Suprapubic skin (tissue), 4 donors: ENCODE results near the gene CAD. TPM values are rescaled to one million over a fixed set of nuclear protein-coding genes. Genes with fewer than 3 reads are reported as not detected.

Experiments
- DNase-seq, 2 donors: peaks; one replicate each; pipeline ENCODE4 v3.0.0-alpha.2; 2019; ENCODE audit warnings: low spot score in 2 of 2
- H3K27ac ChIP-seq: fragments of 200-600 bp; sonication (generic); one replicate; pipeline ENCODE4 v1.5.1; 2019
- H3K27me3 ChIP-seq: fragments of 200-600 bp; sonication (generic); one replicate; pipeline ENCODE4 v1.5.1; 2019
- H3K36me3 ChIP-seq: fragments of 200-600 bp; sonication (generic); one replicate; pipeline ENCODE4 v1.5.1; 2019
- H3K4me1 ChIP-seq: fragments of 200-600 bp; sonication (generic); one replicate; pipeline ENCODE4 v1.5.1; 2019
- H3K4me3 ChIP-seq: fragments of 200-600 bp; sonication (generic); one replicate; pipeline ENCODE4 v1.5.1; 2019; ENCODE audit warnings: mild to moderate bottlenecking
- H3K9me3 ChIP-seq: fragments of 200-600 bp; sonication (generic); one replicate; pipeline ENCODE4 v1.5.1; 2019
- CTCF ChIP-seq, 2 donors: fragments of 200-600 bp in 1 of 2; fragments of 450-650 bp in 1 of 2; sonication (generic) in 1 of 2; IDR thresholded peaks; one replicate each; pipeline ENCODE4 v1.5.1; 2016 to 2019; ENCODE audit warnings: antibody characterized with exemption in 2 of 2, mild to moderate bottlenecking in 1 of 2, moderate library complexity in 1 of 2
- EP300 ChIP-seq: sonication (generic); formaldehyde crosslinking; IDR thresholded peaks from one replicate; pipeline ENCODE4 v1.6.1; 2017; ENCODE audit warnings: antibody characterized with exemption
- POLR2A ChIP-seq, 2 donors: fragments of 450-650 bp; IDR thresholded peaks; one replicate each; pipeline ENCODE4 v1.6.1; 2017; ENCODE audit warnings: antibody characterized with exemption in 2 of 2, mild to moderate bottlenecking in 2 of 2, moderate library complexity in 2 of 2
- POLR2AphosphoS5 ChIP-seq, 3 donors: sonication (generic); formaldehyde crosslinking; IDR thresholded peaks; one replicate each; pipeline ENCODE4 v1.6.1; 2017; ENCODE audit warnings: antibody characterized with exemption in 3 of 3
- WGBS: methylation state at CpG from one replicate; pipeline ENCODE4 v1.1.5; 2018; 5-methylcytosine and 5-hydroxymethylcytosine counted together
- total RNA-seq, 4 donors: library from RNA; depleted of rRNA; stranded (reverse); fragments of >200 nt; gene quantifications; one replicate each; pipeline ENCODE4 v1.1.0, GENCODE V29; 2016

CAD gene
- total RNA-seq, 4 donors from 2014 or later, result 33.7 to 64.8 (median 42.1) TPM

- H3K4me1 ChIP-seq, result no peaks in the 10 kb centered on the region
- TF ChIP-seq POLR2AphosphoS5 (IDR thresholded peaks at IDR 0.05) (no peak), EP300 (no peak), CTCF (IDR thresholded peaks at IDR 0.05) (no peak), POLR2A (IDR thresholded peaks at IDR 0.05) (no peak)
- no peak overlapping the region for H3K4me3 ChIP-seq
- WGBS, result 93% methylated on average over 3 of the region's 16 CpGs
- H3K9me3 ChIP-seq, result no peaks in the 10 kb centered on the region
- DNase-seq, result no peak
- H3K36me3 ChIP-seq, result peaks cover 67% of the 10 kb centered on the region
- H3K27me3 ChIP-seq, result no peaks in the 10 kb centered on the region
- H3K27ac ChIP-seq, result no peak overlapping the region
Observed at GRCh38 chr2:27242614-27242951, 25.4 kb downstream of the CAD start.

- DNase-seq, result no peak
- WGBS, result 79% methylated on average over 19 of the region's 19 CpGs
- H3K4me3 ChIP-seq, result no peak overlapping the region
- no peaks in the 10 kb centered on the region for H3K27me3 ChIP-seq
- peaks cover 57% of the 10 kb centered on the region for H3K36me3 ChIP-seq
- H3K4me1 ChIP-seq, result no peaks in the 10 kb centered on the region
- no peaks in the 10 kb centered on the region for H3K9me3 ChIP-seq
- TF ChIP-seq CTCF (IDR thresholded peaks at IDR 0.05) (no peak), POLR2A (IDR thresholded peaks at IDR 0.05) (no peak), POLR2AphosphoS5 (IDR thresholded peaks at IDR 0.05) (no peak), EP300 (no peak)
- H3K27ac ChIP-seq, result no peak overlapping the region
Observed at GRCh38 chr2:27243391-27244130, 26.4 kb downstream of the CAD start.

- Histone ChIP-seq H3K9me3 (no peaks in the 10 kb centered on the region), H3K27me3 (peaks cover 11% of the 10 kb centered on the region), H3K27ac (no peak overlapping the region), H3K36me3 (peaks cover 42% of the 10 kb centered on the region), H3K4me1 (no peaks in the 10 kb centered on the region), H3K4me3 (no peak overlapping the region)
- no peak for TF ChIP-seq POLR2A (IDR thresholded peaks at IDR 0.05)
- TF ChIP-seq EP300, result no peak
- no peak for TF ChIP-seq CTCF (IDR thresholded peaks at IDR 0.05)
- TF ChIP-seq POLR2AphosphoS5 (IDR thresholded peaks at IDR 0.05), result no peak
- no peak for DNase-seq
- 81% methylated on average over 10 of the region's 10 CpGs for WGBS
Observed at GRCh38 chr2:27245116-27245515, 27.9 kb downstream of the CAD start.

GRCh38 chr2:27245626-27246025 is 28.5 kb downstream of the CAD start:
- H3K9me3 ChIP-seq, result no peaks in the 10 kb centered on the region
- 80% methylated on average over 4 of the region's 4 CpGs for WGBS
- peaks cover 16% of the 10 kb centered on the region for H3K27me3 ChIP-seq
- H3K4me1 ChIP-seq, result no peaks in the 10 kb centered on the region
- peaks cover 37% of the 10 kb centered on the region for H3K36me3 ChIP-seq
- no peak overlapping the region for H3K27ac ChIP-seq
- no peak for TF ChIP-seq CTCF (IDR thresholded peaks at IDR 0.05)
- no peak for TF ChIP-seq EP300
- TF ChIP-seq POLR2A (IDR thresholded peaks at IDR 0.05), result no peak
- no peak for TF ChIP-seq POLR2AphosphoS5 (IDR thresholded peaks at IDR 0.05)
- no peak overlapping the region for H3K4me3 ChIP-seq
- no peak for DNase-seq

- no peaks in the 10 kb centered on the region for H3K4me1 ChIP-seq
- no peak overlapping the region for H3K4me3 ChIP-seq
- no peak for TF ChIP-seq CTCF (IDR thresholded peaks at IDR 0.05)
- no peak overlapping the region for H3K27ac ChIP-seq
- WGBS, result 88% methylated on average over 4 of the region's 4 CpGs
- no peak for DNase-seq
- H3K36me3 ChIP-seq, result peaks cover 14% of the 10 kb centered on the region
- peaks cover 31% of the 10 kb centered on the region for H3K27me3 ChIP-seq
- no peaks in the 10 kb centered on the region for H3K9me3 ChIP-seq
Observed at GRCh38 chr2:27247893-27248292, 30.7 kb downstream of the CAD start.
